Measurements from ENCODE around the gene PTPN14.

Gene PTPN14

GRCh38 chr1:214567481-214567980, 16.1 kb upstream of the PTPN14 start:
- no peak overlapping the region for H3K4me3 ChIP-seq (replicated peaks in 1 of 2; ENCODE audit: low read depth in 2 of 2, low read length in 2 of 2)
- no peak for DNase-seq (ENCODE audit: low read depth in 2 of 2)
- TF ChIP-seq CTCF (IDR thresholded peaks at IDR 0.05; ENCODE audit: low read depth, low read length), result no peak

DNA sequence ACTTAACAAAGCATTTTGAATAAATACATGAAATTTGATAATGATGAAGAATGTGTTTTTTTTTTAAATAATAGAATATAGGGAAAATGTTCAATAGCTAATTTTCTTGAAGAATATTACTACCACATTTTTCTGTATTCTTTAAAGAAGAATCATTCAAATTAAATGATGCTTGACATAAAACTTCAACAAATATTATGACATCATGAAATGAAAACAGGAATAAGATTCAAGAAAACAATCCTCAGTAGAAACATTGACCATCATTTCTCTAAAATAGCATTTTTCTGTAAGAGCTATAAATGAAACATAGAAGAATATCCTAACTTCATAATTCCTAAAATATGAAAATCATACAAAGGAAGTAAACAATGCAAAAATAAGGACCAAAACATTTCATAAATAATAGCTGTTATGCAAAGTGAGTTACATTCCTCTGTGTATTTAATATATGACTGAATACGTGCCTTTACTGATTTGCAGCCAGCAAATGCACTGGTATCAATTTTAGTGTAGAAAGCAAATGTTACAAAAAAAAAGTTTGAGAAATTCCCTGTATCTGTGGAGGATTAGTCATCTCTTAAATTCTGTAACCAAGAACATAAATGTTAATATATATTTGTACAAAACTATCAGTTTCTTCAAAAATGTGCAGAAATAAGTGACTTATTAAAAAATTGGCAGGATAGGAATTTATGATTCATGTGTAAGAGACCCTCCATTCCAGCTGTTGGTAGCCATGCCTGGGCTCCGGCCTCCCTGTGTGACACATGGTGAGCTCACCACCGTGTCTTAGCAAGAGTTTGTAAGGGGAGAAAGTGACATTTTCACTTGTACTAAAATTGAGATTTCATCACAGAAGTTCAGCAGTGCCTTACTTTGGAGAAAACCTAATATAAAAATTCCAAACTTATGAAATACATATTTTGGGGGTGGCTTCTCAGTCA, 15.0 kb upstream of the PTPN14 start:
- TF ChIP-seq CTCF (IDR thresholded peaks at IDR 0.05; ENCODE audit: low read depth, low read length), result no peak
- H3K4me3 ChIP-seq (replicated peaks in 1 of 2; ENCODE audit: low read depth in 2 of 2, low read length in 2 of 2), result no peak overlapping the region
- peak; percentile 50 to 95 for DNase-seq (ENCODE audit: low read depth in 2 of 2)

GRCh38 chr1:214565310-214565709, 13.9 kb upstream of the PTPN14 start:
- TF ChIP-seq CTCF (IDR thresholded peaks at IDR 0.05; ENCODE audit: low read depth, low read length), result no peak
- no peak overlapping the region for H3K4me3 ChIP-seq (replicated peaks in 1 of 2; ENCODE audit: low read depth in 2 of 2, low read length in 2 of 2)
- no peak for DNase-seq (ENCODE audit: low read depth in 2 of 2)

GRCh38 chr1:214563881-214564280, 12.5 kb upstream of the PTPN14 start:
- no peak overlapping the region for H3K4me3 ChIP-seq (replicated peaks in 1 of 2; ENCODE audit: low read depth in 2 of 2, low read length in 2 of 2)
- peak; percentile 65 to 66 for DNase-seq (ENCODE audit: low read depth in 2 of 2)
- TF ChIP-seq CTCF (IDR thresholded peaks at IDR 0.05; ENCODE audit: low read depth, low read length), result no peak

DNA sequence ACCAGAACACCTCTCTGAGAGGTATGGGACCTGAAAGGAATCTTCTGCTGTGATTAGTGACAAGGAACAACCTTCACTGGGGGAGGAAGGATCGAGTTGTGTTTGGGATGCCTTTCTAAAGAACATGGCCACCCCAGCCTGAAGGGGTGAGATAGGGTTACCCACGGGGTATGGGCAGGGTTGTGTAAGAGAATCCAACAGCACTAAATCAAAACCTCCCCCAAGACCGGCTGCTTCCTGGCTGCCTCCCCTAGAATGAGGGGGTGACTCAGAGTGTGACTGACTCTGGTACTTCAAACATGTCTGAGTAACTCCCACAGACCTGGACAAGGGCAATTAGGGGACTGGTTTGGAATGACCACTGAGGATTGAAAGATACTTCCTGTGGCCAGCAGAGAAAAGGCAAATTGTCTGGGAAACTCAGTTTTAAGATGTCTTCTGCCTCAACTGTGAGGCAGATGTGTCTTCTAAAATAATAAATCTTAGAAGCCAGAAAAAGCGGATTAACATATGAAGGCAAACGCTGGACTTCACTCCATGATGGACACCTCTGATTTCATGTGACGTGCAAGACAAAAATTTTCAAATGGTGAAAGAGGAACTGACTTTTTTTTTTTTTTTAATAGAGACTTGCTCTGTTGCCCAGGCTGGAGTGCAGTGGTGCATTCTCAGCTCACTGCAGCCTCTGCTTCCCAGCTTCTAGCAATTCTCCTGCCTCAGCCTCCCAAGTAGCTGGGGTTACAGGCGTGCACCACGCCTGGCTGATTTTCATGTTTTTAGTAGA, 6.7 kb upstream of the PTPN14 start:
- TF ChIP-seq CTCF (IDR thresholded peaks at IDR 0.05; ENCODE audit: low read depth, low read length), result no peak
- no peak overlapping the region for H3K4me3 ChIP-seq (replicated peaks in 1 of 2; ENCODE audit: low read depth in 2 of 2, low read length in 2 of 2)
- DNase-seq (ENCODE audit: low read depth in 2 of 2), result peak; percentile 75 to 90

- no peak for DNase-seq (ENCODE audit: low read depth in 2 of 2)
- TF ChIP-seq CTCF (IDR thresholded peaks at IDR 0.05; ENCODE audit: low read depth, low read length), result no peak
- H3K4me3 ChIP-seq (replicated peaks in 1 of 2; ENCODE audit: low read depth in 2 of 2, low read length in 2 of 2), result no peak overlapping the region
Observed at GRCh38 chr1:214553142-214553710, 1.8 kb upstream of the PTPN14 start.

Measured in cardiac fibroblast (primary cell).